Activated T-helper 2 cell treated with anti-CD3 and anti-CD28 coated beads, Interferon-gamma antibody, Interleukin-2, Interleukin-4, amounts not matched to agents 10 μg/mL and 5 μg/mL and 100 μg/mL, durations not matched to agents 14 hours and 24 hours and 36 hours (primary cell): ENCODE results near the gene C19orf85. TPM values are rescaled to one million over a fixed set of nuclear protein-coding genes. Genes with fewer than 3 reads are reported as not detected.
A peak's percentile ranks its signal among the peaks of the same experiment; 100 is the strongest.
"Not testable (repeated sequence)": the region's sequence is repeated elsewhere in the genome, so short reads cannot be mapped to it uniquely, and the experiment has no call there.

Experiments
- DNase-seq: peaks from one replicate; pipeline ENCODE4 v3.0.0; 2021; ENCODE audit warnings: low spot score
- H3K27ac Mint-ChIP-seq: one replicate; pipeline ENCODE4 v1.8.0; 2021; ENCODE audit warnings: mixed read lengths
- H3K27me3 Mint-ChIP-seq: one replicate; pipeline ENCODE4 v1.8.0; 2021; ENCODE audit warnings: low read depth, mixed read lengths
- H3K36me3 Mint-ChIP-seq: one replicate; pipeline ENCODE4 v1.8.0; 2021; ENCODE audit warnings: low read depth, mixed read lengths
- H3K4me1 Mint-ChIP-seq: one replicate; pipeline ENCODE4 v1.8.0; 2021; ENCODE audit warnings: low read depth, mixed read lengths
- H3K4me3 Mint-ChIP-seq: one replicate; pipeline ENCODE4 v1.8.0; 2021; ENCODE audit warnings: low read depth, mild to moderate bottlenecking, moderate library complexity, mixed read lengths
- H3K9me3 Mint-ChIP-seq: one replicate; pipeline ENCODE4 v1.8.0; 2021; ENCODE audit warnings: mixed read lengths
- intact Hi-C: fragments of 100-400 bp; cut with micrococcal nuclease; formaldehyde crosslinking; loops from one replicate; pipeline ENCODE4 v1.15.1; 2023
- total RNA-seq: library from RNA; stranded (reverse); gene quantifications from 2 replicates; pipeline ENCODE4 v1.2.3, GENCODE V29; 2022

C19orf85 gene
- total RNA-seq, 1 donor from 2014 or later, result not detected

GRCh38 chr19:55431183-55431582 is 33.4 kb downstream of the C19orf85 start:
- peaks cover 3% of the 10 kb centered on the region for H3K27me3 Mint-ChIP-seq
- no peaks in the 10 kb centered on the region for H3K4me1 Mint-ChIP-seq
- H3K36me3 Mint-ChIP-seq, result no peaks in the 10 kb centered on the region
- H3K27ac Mint-ChIP-seq, result no peak overlapping the region
- no peaks in the 10 kb centered on the region for H3K9me3 Mint-ChIP-seq
- intact Hi-C loops, result no loop called here
- no peak overlapping the region for H3K4me3 Mint-ChIP-seq
- DNase-seq, result no peak

DNA sequence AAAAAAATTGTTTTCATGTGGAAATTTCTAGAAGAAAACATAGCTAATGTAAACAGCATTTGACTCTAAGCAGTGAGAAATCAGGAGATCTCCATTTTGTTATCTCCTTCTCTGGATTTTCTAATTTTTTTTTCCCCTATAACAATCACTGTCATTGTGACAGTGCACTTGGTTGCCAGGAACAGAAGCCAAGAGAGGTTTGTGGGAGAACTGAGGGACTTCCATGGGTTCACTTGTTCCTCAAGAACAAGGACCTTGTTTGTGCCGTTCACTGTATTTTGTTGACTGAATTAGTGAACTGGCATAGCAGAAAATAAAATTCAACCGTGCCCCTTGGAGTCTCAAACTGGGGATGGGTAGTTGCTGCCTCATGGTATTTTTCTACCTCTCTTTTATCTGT is 38.5 kb downstream of the C19orf85 start:
- no peaks in the 10 kb centered on the region for H3K9me3 Mint-ChIP-seq
- peaks cover 9% of the 10 kb centered on the region for H3K27me3 Mint-ChIP-seq
- intact Hi-C loops, result no loop called here
- no peak overlapping the region for H3K27ac Mint-ChIP-seq
- peaks cover 6% of the 10 kb centered on the region for H3K4me1 Mint-ChIP-seq
- DNase-seq, result no peak
- no peaks in the 10 kb centered on the region for H3K36me3 Mint-ChIP-seq
- no peak overlapping the region for H3K4me3 Mint-ChIP-seq

DNA sequence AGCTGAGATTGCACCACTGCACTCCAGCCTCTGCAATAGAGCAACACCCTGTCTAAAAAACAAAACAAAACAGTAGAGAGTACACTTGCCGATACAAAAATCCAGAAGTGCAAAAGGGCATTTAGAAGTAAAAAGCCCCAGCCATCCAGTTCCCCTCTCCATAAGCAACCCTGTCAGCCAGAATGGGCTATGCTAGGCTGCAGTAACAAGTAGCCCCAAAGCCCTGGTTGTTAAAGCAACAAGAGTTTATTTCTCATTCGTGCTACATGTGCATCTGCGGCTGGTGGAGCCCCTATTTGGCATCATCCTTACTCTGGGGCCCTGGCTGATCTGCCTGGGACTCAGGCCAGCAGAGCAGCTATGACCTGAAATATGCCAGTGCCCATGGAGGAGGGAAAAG is 40.0 kb downstream of the C19orf85 start:
- Mint-ChIP-seq H3K4me3 (no peak overlapping the region), H3K27ac (no peak overlapping the region), H3K36me3 (no peaks in the 10 kb centered on the region)

DNA sequence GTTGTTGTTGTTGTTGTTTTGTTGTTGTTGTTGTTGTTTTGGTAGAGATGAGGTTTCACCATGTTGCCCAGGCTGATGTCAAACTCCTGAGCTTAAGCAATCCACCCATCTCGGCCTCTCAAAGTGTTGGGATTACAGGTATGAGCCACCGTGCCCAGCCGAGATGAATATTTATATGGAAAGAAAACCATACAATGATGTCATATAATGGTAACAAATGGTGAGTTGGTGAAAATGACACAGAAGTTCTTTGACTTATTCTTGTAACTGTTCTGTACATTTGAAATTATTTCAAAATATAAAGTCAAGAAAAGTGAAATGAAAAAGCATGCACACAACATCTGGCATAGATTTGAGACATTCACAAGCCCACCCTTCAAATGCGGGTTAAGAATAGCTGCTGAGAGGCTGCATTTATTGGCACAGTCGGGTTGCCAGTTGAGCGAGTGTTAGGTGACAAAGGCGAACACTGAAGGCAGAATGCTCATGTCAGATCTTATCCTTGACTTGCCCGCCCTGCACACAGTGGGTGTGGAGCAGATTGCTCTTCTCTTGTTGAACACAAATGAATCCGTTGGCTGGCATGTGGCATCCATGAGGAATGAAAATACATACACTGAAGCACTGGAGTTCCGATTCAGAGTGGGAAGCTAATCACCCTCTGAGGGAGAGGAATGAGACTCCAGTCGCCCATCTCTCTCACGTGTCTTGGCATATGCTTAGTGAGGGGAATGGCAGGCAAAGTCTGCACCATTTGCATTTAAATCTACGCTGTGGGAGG is 41.1 kb downstream of the C19orf85 start:
- Mint-ChIP-seq H3K36me3 (no peaks in the 10 kb centered on the region), H3K27ac (no peak overlapping the region)
- intact Hi-C loops, result no loop called here

More for the DNA sequence above, 40.0 kb downstream of the C19orf85 start:
- H3K9me3 Mint-ChIP-seq, result no peaks in the 10 kb centered on the region
- peaks cover 6% of the 10 kb centered on the region for H3K4me1 Mint-ChIP-seq
- no peak for DNase-seq
- intact Hi-C loops, result no loop called here
- H3K27me3 Mint-ChIP-seq, result peaks cover 13% of the 10 kb centered on the region

DNA sequence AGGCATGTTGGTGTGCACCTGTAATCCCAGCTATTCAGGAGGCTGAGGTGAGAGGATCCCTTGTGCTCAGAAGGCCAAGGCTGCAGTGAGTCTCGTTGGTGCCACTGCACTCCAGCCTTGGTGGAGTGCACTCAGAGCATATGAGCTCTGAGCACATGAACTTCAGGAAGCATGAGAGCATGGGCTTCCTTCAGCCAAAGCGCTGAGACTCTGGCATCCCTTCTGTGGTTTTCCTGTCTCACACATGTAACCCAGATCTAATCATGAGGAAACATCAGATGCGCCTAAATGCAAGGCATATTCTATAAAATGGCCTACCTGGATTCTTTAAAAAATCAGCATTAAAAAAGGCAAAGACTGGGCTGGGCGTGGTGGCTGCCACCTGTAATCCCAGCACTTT is 43.3 kb downstream of the C19orf85 start:
- H3K27me3 Mint-ChIP-seq, result peaks cover 15% of the 10 kb centered on the region
- H3K36me3 Mint-ChIP-seq, H3K4me3 Mint-ChIP-seq, DNase-seq, H3K27ac Mint-ChIP-seq, intact Hi-C loops, H3K9me3 Mint-ChIP-seq, H3K4me1 Mint-ChIP-seq: not testable (repeated sequence)

More for the DNA sequence above, 41.1 kb downstream of the C19orf85 start:
- DNase-seq, result no peak
- Mint-ChIP-seq H3K9me3 (no peaks in the 10 kb centered on the region), H3K4me3 (no peak overlapping the region), H3K27me3 (peaks cover 13% of the 10 kb centered on the region), H3K4me1 (peaks cover 6% of the 10 kb centered on the region)

DNA sequence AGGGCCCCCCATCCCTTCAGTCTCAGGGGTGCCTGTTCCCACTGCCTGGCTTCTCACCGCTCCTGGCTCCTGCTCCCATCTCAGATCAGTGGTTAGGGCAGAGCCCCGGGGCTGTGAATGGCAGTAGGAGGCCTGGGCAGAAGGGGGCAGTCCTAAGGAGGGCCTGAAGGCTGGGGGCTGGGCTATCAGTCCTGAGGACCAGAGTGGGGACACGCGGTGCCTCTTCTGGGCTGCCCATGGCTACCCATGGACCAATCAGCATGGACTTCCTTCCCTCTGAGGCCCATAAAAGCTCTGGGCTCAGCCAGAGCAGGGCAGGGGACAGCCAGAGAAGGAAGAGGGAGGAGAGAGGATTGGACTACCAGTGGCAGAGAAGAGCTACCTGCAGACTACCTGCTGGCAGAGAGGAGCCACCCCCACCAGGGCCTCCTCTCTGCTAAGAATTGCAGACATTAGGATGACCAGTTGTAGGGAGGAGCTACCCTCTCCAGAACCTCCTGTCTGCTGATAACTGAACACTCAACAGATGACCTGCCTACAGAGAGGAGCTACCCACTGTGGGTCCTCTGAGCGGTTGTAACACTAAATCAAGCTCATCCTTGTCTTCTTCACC is 44.8 kb downstream of the C19orf85 start:
- H3K27ac Mint-ChIP-seq, result no peak overlapping the region

DNA sequence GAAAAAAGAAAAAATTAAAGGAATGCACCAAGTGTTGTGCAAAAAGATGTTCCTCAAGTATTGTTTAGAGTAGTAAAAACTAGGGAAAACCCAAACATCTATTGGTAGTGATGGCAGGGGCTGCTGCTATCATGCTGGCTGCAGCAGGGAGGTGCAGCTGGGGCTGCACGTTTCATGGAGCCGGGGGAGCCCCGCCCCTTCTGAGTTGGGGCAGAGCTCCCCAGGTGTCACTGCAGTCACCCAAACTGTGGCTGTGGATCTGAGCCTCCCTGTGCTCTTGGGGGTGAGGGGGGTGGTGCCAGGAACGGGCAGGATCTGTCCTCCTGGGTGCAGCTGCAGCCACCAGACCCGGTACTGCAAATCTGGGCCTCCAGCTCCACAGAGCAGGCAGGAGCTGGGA is 45.4 kb downstream of the C19orf85 start:
- Mint-ChIP-seq H3K4me3 (no peak overlapping the region), H3K9me3 (no peaks in the 10 kb centered on the region), H3K27ac (no peak overlapping the region), H3K36me3 (no peaks in the 10 kb centered on the region), H3K4me1 (peaks cover 9% of the 10 kb centered on the region), H3K27me3 (peaks cover 10% of the 10 kb centered on the region)
- DNase-seq, result no peak
- intact Hi-C loops, result loop anchor here (2.0 kb wide), 1 partner anchor 126 kb away; no protein-coding TSS in a partner anchor

More for the DNA sequence above, 44.8 kb downstream of the C19orf85 start:
- Mint-ChIP-seq H3K27me3 (peaks cover 12% of the 10 kb centered on the region), H3K4me3 (no peak overlapping the region), H3K4me1 (peaks cover 9% of the 10 kb centered on the region), H3K9me3 (no peaks in the 10 kb centered on the region), H3K36me3 (no peaks in the 10 kb centered on the region)
- intact Hi-C loops, result loop anchor here (2.0 kb wide), 1 partner anchor 127 kb away; no protein-coding TSS in a partner anchor
- no peak for DNase-seq

DNA sequence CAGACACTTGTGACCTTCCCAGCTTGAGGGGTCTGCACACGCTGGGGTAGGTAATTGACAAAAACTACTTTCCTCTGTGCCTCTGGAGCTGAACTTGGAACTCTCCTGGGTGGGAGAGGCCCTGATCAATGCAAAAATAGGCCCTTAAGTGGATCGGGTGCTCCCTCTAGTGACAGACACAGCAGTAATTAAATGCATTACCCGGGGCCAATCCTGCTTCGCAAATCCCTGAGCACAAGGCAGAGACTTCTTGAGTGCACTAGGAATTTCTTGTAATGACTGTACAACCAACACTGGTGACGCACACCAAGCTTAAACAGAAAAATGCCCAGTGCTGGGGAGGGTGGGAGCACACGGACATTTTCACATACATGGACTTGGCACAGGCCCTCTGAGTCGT is 46.4 kb downstream of the C19orf85 start:
- Mint-ChIP-seq H3K27ac (no peak overlapping the region), H3K4me1 (peaks cover 9% of the 10 kb centered on the region)
- intact Hi-C loops, result loop anchor here (2.0 kb wide), 1 partner anchor 125 kb away; no protein-coding TSS in a partner anchor

More for the DNA sequence above, 46.4 kb downstream of the C19orf85 start:
- Mint-ChIP-seq H3K27me3 (peaks cover 10% of the 10 kb centered on the region), H3K4me3 (no peak overlapping the region), H3K36me3 (no peaks in the 10 kb centered on the region), H3K9me3 (no peaks in the 10 kb centered on the region)
- peak; percentile 26 for DNase-seq

Other genes with a start within 250 kb of the C19orf85 start
- 6.0 and 6.7 TPM in 2 replicates for gene TMEM86B, start 236.0 kb downstream of the C19orf85 start, total RNA-seq
- 180 and 183 TPM in 2 replicates for gene PPP6R1, start 205.7 kb downstream of the C19orf85 start, total RNA-seq
- gene HSPBP1, start 184.6 kb downstream of the C19orf85 start, total RNA-seq, result 59.0 and 59.3 TPM in 2 replicates
- gene BRSK1, start 180.8 kb downstream of the C19orf85 start, total RNA-seq, result 5.8 and 6.0 TPM in 2 replicates
- 0.41 and 0.46 TPM in 2 replicates for gene TMEM150B, start 139.4 kb downstream of the C19orf85 start, total RNA-seq
- 34.3 and 35.3 TPM in 2 replicates for gene KMT5C, start 124.9 kb downstream of the C19orf85 start, total RNA-seq
- gene COX6B2, start 110.0 kb downstream of the C19orf85 start, total RNA-seq, result 1.8 TPM in 1 of 2 replicates, not detected in the other
- not detected in 2 replicates for gene GARIN5B, start 101.5 kb downstream of the C19orf85 start, total RNA-seq
- 0.25 and 0.32 TPM in 2 replicates for gene IL11, start 94.3 kb downstream of the C19orf85 start, total RNA-seq
- gene TMEM190, start 87.9 kb downstream of the C19orf85 start, total RNA-seq, result not detected in 2 replicates
- 7.9 and 10.5 TPM in 2 replicates for gene TMEM238, start 80.5 kb downstream of the C19orf85 start, total RNA-seq
- 2,206 and 2,207 TPM in 2 replicates for gene RPL28, start 78.8 kb downstream of the C19orf85 start, total RNA-seq
- gene UBE2S, start 57.0 kb downstream of the C19orf85 start, total RNA-seq, result 210 and 220 TPM in 2 replicates
- not detected in 2 replicates for gene SHISA7, start 21.5 kb downstream of the C19orf85 start, total RNA-seq
- gene ISOC2, start 3.1 kb downstream of the C19orf85 start, total RNA-seq, result 30.4 and 34.8 TPM in 2 replicates
- 8.6 and 9.5 TPM in 2 replicates for gene ZNF628, start 11.9 kb upstream of the C19orf85 start, total RNA-seq
- 20.0 and 20.2 TPM in 2 replicates for gene NAT14, start 20.4 kb upstream of the C19orf85 start, total RNA-seq
- gene SSC5D, start 23.7 kb upstream of the C19orf85 start, total RNA-seq, result 0.41 and 0.71 TPM in 2 replicates
- not detected in 2 replicates for gene SBK2, start 72.4 kb upstream of the C19orf85 start, total RNA-seq
- not detected in 2 replicates for gene SBK3, start 80.8 kb upstream of the C19orf85 start, total RNA-seq
- 8.2 and 10.7 TPM in 2 replicates for gene ZNF579, start 116.1 kb upstream of the C19orf85 start, total RNA-seq
- 18.2 and 18.9 TPM in 2 replicates for gene FIZ1, start 134.8 kb upstream of the C19orf85 start, total RNA-seq
- 18.4 and 19.7 TPM in 2 replicates for gene ZNF524, start 135.5 kb upstream of the C19orf85 start, total RNA-seq
- 13.5 and 13.6 TPM in 2 replicates for gene ZNF865, start 140.9 kb upstream of the C19orf85 start, total RNA-seq
- gene ZNF784, start 159.8 kb upstream of the C19orf85 start, total RNA-seq, result 4.3 and 4.9 TPM in 2 replicates
- gene ZNF580, start 176.3 kb upstream of the C19orf85 start, total RNA-seq, result 32.1 and 33.3 TPM in 2 replicates
- 26.6 and 27.0 TPM in 2 replicates for gene ZNF581, start 178.9 kb upstream of the C19orf85 start, total RNA-seq
- 7.2 and 8.1 TPM in 2 replicates for gene CCDC106, start 183.5 kb upstream of the C19orf85 start, total RNA-seq
- 344 and 351 TPM in 2 replicates for gene U2AF2, start 190.3 kb upstream of the C19orf85 start, total RNA-seq
- 40.3 and 41.8 TPM in 2 replicates for gene EPN1, start 210.5 kb upstream of the C19orf85 start, total RNA-seq